SH-SY5Y (cell line): Measurements from ENCODE around the gene RANGAP1.

Source experiments
- GATA2 ChIP-seq: IDR thresholded peaks from 2 replicates; pipeline ENCODE4 v1.6.1; 2011; ENCODE audit warnings: mild to moderate bottlenecking, low read depth, low read length
- GATA3 ChIP-seq: IDR thresholded peaks from 2 replicates; pipeline ENCODE4 v1.6.1; 2011; ENCODE audit warnings: low read depth, mild to moderate bottlenecking, low read length, moderate library complexity

GRCh38 chr22:41252365-41252764, 33.6 kb downstream of the RANGAP1 start:
- TF ChIP-seq GATA2: no peak
- TF ChIP-seq GATA3: no peak
